Neural progenitor cell (in vitro differentiated cells): Measurements from ENCODE around the gene EFEMP1.

Source experiments
- CTCF ChIP-seq: fragments of 200-600 bp; sonication (generic); IDR thresholded peaks from 2 replicates; pipeline ENCODE4 v1.5.1; 2017; ENCODE audit warnings: antibody characterized with exemption, mild to moderate bottlenecking
- EZH2 ChIP-seq: fragments of 200-600 bp; sonication (generic); IDR thresholded peaks from 2 replicates; pipeline ENCODE4 v1.6.1; 2017; ENCODE audit warnings: antibody characterized with exemption, mild to moderate bottlenecking, moderate library complexity

- TF ChIP-seq EZH2 (no peak), CTCF (no peak)
These were observed 25.1 kb downstream of the EFEMP1 start for GRCh38 chr2:55898386-55899040.
